Astrocyte of the spinal cord (primary cell): Measurements from ENCODE around the gene CRIM1.
A peak's percentile ranks its signal among the peaks of the same experiment; 100 is the strongest.

ENCODE experiments used
- DNase-seq: peaks from one replicate; pipeline ENCODE4 v3.0.0; 2011; ENCODE audit warnings: low read depth, low spot score
- H3K4me3 ChIP-seq: 2 replicates; pipeline ENCODE4 v1.5.1; 2011; ENCODE audit warnings: low read depth, mild to moderate bottlenecking, low read length, moderate library complexity
- in situ Hi-C: cut with HindIII; loops from 2 replicates; pipeline ENCODE4 v1.10.0; 2017; ENCODE audit warnings: low sequenced_read_pairs
- TF ChIP-seq, protein P1 (sequence below): IDR thresholded peaks from 2 replicates; pipeline ENCODE4 v1.5.1; 2012; ENCODE audit warnings: low read depth, mild to moderate bottlenecking, low read length, inconsistent platforms

The CRIM1 gene

DNA sequence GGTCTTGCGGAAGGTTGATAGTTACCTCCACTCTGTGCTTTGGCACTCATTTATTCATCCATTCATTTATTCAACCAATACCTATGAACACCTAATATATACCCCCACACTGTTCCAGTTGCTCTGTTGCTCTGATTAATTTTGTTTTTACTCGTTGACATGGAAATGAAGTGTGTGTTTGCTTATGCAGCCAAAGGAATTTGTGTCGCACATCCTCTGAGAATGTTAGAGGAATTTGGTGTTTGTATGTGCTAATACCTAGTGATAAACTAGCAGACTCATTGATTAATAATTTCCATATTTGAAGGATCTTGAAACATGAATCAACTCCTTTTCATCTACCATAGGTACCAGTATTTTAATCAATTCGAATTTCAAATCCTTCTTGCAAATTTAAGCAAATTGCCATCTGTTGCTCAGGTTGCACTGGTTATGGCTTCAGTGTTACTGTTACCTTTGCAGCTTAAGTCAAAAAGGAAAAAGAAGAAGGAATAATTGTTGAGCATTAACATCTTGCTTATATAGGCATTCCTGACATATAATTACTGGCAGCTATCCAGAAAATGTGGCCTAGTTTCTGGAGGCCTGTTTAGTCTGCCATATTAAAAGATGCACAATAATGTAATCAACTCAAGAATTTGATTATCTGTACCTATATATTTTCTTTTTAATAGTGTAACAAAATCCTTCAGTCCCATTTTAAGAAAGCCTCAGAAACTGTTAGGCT lies 25.7 kb upstream of the CRIM1 start:
- TF ChIP-seq, protein P1, sequence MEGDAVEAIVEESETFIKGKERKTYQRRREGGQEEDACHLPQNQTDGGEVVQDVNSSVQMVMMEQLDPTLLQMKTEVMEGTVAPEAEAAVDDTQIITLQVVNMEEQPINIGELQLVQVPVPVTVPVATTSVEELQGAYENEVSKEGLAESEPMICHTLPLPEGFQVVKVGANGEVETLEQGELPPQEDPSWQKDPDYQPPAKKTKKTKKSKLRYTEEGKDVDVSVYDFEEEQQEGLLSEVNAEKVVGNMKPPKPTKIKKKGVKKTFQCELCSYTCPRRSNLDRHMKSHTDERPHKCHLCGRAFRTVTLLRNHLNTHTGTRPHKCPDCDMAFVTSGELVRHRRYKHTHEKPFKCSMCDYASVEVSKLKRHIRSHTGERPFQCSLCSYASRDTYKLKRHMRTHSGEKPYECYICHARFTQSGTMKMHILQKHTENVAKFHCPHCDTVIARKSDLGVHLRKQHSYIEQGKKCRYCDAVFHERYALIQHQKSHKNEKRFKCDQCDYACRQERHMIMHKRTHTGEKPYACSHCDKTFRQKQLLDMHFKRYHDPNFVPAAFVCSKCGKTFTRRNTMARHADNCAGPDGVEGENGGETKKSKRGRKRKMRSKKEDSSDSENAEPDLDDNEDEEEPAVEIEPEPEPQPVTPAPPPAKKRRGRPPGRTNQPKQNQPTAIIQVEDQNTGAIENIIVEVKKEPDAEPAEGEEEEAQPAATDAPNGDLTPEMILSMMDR = no peak
- peak; percentile 63 for DNase-seq
- in situ Hi-C loops = no loop called here

DNA sequence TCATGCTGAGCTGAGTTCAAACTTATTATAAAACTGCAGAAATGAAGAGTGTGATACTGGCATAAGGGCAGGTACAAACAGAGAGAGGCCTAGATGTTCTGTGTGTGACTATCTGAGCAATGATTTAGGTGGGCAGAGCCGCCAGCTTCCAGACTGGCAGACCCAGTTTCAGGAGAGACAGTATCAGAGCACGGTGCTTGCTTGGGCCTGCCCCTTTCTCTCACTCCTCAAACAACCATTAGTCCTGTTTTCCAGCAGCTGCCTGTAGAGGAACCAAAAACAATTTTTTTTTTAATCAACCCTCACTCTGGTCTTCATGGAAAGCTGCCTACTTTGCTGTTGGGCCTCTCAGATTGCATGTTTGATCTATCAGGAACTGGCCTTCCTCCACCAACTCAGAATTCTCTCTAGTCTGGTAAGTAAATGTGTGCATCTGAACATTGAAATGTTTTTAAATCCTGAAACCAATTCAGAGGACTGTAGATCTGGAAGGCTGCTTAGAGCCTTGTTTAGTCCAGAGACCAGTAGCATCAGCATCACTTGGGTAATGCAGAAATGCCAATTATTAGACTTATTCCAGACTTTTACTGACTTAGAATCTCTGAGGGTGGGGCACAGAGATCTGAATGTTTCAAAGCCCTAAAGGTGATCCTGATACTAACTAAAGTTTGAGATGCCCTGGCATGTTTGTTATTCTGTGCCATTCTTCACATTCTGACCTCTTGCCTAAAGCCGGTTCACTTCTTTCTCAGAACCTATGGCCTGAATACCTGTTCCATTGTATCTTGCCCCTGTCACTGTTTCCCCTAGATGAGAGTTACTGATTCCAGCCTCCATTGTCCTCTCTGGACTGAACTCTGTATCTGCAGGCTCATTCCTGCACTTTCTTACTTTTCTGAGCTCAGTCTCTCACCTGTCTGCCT lies 24.8 kb upstream of the CRIM1 start:
- TF ChIP-seq, protein P1 = no peak
- in situ Hi-C loops = no loop called here
- no peak for DNase-seq
- H3K4me3 ChIP-seq = no peak overlapping the region

More for the DNA sequence above, 25.7 kb upstream of the CRIM1 start:
- no peak overlapping the region for H3K4me3 ChIP-seq

DNA sequence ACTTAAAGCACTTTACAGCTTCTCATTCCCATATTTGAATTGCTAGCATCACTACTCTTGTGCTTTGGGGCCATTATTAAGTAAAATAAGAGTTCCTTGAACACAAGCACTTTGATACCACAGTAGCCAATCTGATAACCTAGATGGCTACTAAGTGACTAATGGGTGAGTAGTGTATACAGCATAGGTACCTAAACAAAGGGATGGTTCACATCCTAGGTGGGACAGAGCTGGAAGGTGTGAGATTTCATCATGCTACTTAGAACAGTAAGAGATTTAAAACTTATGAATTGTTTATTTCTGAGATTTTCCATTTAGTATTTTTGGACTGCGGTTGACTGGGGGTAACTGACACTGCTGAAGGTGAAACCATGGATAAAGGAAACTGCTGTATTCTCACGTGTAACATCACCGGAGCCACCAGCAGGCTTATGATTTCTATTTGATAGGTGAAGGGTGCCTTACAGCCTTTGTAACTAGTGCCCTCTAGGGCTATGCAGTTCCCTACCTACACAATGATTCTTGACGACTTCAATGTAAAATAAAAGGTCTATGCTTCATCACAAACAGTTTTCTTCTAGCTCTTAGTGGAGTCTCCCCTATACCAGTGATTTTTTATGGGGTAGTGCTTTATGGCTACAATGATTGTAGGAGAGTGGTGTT lies 22.1 kb upstream of the CRIM1 start:
- DNase-seq = no peak
- no peak overlapping the region for H3K4me3 ChIP-seq
- in situ Hi-C loops = no loop called here
- TF ChIP-seq, protein P1 = no peak

DNA sequence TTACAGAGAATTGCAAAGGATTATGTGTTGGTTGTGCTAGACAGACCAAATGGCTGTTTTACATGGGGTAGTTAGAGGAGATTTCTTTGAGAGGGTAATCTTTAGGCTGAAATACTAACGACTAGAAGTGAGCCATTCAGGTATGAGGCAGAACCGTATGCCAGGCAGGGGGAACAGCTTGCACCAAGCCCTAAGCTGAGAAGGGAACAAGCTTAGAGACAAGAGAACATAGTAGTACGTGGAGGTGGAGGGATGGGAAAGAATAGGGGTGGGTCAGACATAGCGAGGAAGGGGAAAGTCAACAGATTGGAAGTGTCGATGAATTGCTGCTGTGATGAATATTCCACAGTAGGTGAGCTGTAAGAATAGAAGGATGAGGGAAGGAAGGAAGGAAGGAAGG lies 20.0 kb upstream of the CRIM1 start:
- no peak for DNase-seq
- TF ChIP-seq, protein P1 = no peak
- no peak overlapping the region for H3K4me3 ChIP-seq
- in situ Hi-C loops = no loop called here

DNA sequence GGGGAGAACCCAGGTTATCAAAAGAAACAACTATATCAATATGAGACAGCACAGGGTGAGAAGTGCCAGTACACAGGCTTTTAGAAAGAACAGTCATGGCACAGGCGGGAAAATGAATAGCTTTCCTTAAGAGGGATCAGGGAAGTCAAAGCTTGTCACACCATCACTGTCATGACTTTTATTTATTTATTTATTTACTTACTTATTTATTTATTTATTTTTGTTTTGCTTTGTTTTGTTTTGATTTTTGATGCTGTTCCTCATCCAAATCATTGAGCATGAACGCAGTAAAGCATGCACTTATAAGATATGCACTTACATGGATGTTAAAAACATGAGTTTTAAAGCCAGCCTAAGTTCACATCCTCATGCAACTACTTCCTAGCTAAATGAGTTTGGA lies 19.3 kb upstream of the CRIM1 start:
- TF ChIP-seq, protein P1 = no peak
- DNase-seq = no peak
- H3K4me3 ChIP-seq = no peak overlapping the region
- in situ Hi-C loops = no loop called here

DNA sequence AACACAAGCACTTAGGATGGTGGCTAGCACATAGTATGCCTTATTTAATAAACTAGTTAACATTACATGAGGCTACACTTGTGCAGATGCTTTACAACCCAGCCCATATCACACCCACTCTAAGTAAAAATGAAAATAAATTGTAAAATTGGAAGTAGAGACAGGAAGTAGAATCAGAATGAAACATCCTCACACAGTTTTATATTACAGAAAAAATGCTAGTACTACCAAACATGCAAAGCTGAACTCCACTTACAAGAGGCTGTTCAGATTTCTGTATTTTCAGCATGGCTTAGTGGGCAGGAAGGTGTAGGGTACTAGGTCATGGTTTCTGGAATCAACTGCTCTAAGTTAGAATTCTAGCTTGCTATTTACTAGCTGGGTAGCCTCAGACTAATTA lies 18.2 kb upstream of the CRIM1 start:
- H3K4me3 ChIP-seq = no peak overlapping the region
- DNase-seq = no peak
- in situ Hi-C loops = no loop called here
- TF ChIP-seq, protein P1 = no peak
